AG09309 (cell line): ENCODE results near the gene CSDE1.

Experiments used
- DNase-seq: peaks from one replicate; pipeline ENCODE4 v3.0.0-alpha.2; 2010; ENCODE audit warnings: low read depth
- H3K4me3 ChIP-seq: 2 replicates; pipeline ENCODE4 v1.5.1; 2011; ENCODE audit warnings: mild to moderate bottlenecking, low read depth, low read length, moderate library complexity; ENCODE audit not compliant: control insufficient read depth
- TF ChIP-seq, protein P1 (sequence below): IDR thresholded peaks from 2 replicates; pipeline ENCODE4 v1.5.1; 2011; ENCODE audit warnings: mild to moderate bottlenecking, low read depth, low read length, inconsistent platforms; ENCODE audit not compliant: insufficient read depth, control insufficient read depth; ENCODE audit errors: missing control alignments

The CSDE1 gene

DNA sequence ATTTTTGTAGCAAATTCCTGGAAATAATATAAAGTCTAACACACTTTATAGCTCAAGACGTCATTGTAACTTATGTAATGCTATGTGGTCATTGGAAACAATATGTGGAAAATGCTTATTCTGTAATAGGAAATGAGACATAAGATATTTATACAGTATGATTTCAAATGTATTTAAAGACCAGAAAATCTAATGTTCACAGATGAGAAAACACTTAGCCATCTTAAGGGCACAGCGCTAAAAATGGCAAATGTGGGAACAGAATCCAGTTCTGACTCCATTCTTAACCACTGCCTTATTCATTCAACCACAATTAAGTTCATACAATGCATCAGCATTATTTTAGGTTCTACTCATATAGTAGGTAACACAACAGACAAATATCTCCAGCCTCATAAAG is 12.5 kb downstream of the CSDE1 start:
- TF ChIP-seq, protein P1, sequence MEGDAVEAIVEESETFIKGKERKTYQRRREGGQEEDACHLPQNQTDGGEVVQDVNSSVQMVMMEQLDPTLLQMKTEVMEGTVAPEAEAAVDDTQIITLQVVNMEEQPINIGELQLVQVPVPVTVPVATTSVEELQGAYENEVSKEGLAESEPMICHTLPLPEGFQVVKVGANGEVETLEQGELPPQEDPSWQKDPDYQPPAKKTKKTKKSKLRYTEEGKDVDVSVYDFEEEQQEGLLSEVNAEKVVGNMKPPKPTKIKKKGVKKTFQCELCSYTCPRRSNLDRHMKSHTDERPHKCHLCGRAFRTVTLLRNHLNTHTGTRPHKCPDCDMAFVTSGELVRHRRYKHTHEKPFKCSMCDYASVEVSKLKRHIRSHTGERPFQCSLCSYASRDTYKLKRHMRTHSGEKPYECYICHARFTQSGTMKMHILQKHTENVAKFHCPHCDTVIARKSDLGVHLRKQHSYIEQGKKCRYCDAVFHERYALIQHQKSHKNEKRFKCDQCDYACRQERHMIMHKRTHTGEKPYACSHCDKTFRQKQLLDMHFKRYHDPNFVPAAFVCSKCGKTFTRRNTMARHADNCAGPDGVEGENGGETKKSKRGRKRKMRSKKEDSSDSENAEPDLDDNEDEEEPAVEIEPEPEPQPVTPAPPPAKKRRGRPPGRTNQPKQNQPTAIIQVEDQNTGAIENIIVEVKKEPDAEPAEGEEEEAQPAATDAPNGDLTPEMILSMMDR = no peak
- no peak for DNase-seq

DNA sequence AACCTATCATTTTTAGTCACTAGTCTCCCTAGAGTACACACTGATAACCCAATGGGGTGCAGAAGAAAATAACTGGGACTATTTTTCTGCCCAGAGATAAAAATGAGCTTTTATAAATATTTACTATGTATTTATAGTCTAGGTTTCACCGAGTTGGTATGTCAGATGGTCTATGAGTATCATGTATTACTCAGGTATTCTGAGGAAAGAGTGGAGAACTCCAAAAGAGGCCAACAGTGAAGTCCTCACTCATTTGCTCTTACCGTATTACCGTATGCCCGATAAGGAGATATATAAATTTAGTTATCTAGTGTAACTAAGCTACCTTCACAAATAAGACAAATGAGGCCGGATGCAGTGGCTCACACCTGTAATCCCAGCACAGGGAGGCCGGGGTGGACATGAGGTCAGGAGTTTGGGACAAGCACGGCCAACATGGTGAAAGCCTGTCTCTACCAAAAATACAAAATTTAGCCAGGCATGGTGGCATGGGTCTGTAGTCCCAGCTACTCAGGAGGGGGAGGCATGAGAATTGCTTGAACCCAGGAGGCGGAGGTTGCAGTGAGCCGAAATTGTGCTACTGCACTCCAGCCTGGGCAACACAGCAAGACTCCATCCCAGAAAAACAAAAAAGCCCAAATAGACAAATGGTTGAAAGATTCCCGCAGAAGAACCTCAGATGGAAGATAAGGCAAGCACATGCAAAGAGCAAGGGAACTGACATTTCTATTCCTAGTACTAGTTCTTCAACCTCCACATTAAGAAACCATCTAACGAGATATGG is 15.6 kb downstream of the CSDE1 start:
- TF ChIP-seq, protein P1 = no peak
- no peak for DNase-seq
- H3K4me3 ChIP-seq = no peak overlapping the region

More for the DNA sequence above, 12.5 kb downstream of the CSDE1 start:
- H3K4me3 ChIP-seq = no peak overlapping the region

DNA sequence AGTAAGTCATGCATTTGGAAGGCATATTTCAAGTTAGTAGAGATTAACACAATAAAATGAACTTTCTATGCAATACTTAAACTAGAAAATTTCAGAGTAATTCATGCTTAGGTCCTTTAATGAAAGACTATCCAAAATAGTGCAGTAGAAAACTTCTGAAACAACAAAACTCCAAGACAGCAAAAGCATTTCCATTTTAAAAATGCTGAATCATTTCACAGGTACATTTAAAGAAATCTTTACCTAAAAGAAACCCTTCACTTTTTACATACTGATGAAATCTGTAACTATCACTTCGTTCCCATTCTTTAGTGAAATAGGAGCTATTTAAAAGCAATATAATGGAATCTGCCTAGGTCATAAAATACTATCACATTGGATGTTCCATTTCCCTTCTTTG is 17.5 kb downstream of the CSDE1 start:
- DNase-seq = no peak
- H3K4me3 ChIP-seq = no peak overlapping the region
- TF ChIP-seq, protein P1 = no peak

DNA sequence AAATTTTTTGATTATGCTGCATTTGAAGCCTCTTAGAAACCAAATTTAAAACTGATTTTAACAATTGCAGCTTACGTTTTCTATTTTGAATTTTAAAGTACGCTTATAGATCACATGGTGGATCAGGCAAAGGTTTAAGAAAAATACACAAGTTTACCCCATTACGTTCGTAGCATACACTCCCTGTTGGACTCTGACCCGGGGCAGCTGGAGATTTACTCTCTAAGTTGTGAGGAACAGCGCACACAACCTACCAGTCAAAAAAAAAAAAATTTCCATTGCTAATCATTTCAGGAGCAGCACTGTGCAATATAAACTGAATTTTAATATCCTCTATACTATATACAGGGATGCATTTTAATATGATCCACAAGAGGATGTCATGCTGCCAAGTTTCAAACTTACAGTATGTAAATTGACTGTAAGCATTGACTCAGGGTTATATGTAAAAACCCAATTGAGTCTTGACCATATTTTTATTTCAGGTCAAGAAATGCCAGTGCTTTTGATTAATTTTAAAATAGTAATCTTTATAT is 20.4 kb downstream of the CSDE1 start:
- TF ChIP-seq, protein P1 = no peak
- no peak overlapping the region for H3K4me3 ChIP-seq
- no peak for DNase-seq

DNA sequence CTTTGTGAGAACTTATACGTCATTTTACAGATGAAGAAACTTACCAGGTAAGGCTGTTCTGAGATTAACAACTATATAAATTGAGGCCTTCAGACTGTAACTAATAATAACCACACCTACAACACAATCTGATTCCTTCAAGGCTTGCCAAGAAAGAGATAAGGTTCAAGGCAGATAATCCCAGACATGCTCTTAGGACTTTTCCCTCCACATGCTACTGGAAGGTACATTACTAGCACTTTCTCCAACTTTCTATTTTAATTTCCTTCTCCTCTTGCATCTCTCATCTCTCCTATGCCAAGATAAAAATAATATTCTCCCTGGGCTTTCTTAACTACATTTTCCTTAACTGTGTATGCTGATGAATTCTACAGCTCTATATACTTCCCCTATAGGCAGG is 22.3 kb downstream of the CSDE1 start:
- TF ChIP-seq, protein P1 = no peak
- no peak for DNase-seq
- no peak overlapping the region for H3K4me3 ChIP-seq

DNA sequence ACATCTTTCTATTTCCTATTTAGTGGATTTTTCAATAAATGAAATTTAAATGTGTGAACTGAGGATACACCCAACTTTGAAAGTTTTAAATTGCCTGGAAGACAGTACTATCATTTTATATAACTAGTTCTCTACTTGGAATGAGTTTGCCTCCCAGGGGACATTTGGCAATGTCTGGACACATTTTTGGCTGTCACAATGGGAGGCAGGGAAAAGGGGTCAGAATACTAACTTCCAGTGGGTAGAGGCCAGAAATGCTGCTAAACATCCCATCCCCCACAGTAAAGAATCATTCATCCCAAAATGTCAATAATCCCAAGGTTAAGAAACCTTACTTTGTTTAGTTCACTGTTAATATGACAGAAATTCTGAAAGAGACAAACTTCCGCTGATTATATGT is 28.0 kb downstream of the CSDE1 start:
- DNase-seq = no peak
- TF ChIP-seq, protein P1 = no peak
- no peak overlapping the region for H3K4me3 ChIP-seq
